ENCODE data around the gene QSOX2.

The QSOX2 gene

GRCh38 chr9:136291306-136292025 is 45.9 kb upstream of the QSOX2 start:
- TF ChIP-seq, protein P1, sequence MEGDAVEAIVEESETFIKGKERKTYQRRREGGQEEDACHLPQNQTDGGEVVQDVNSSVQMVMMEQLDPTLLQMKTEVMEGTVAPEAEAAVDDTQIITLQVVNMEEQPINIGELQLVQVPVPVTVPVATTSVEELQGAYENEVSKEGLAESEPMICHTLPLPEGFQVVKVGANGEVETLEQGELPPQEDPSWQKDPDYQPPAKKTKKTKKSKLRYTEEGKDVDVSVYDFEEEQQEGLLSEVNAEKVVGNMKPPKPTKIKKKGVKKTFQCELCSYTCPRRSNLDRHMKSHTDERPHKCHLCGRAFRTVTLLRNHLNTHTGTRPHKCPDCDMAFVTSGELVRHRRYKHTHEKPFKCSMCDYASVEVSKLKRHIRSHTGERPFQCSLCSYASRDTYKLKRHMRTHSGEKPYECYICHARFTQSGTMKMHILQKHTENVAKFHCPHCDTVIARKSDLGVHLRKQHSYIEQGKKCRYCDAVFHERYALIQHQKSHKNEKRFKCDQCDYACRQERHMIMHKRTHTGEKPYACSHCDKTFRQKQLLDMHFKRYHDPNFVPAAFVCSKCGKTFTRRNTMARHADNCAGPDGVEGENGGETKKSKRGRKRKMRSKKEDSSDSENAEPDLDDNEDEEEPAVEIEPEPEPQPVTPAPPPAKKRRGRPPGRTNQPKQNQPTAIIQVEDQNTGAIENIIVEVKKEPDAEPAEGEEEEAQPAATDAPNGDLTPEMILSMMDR (IDR thresholded peaks at IDR 0.05; ENCODE audit: extremely low read depth, insufficient read depth, missing control alignments), result no peak
- in situ Hi-C loops (cut with MboI; ENCODE audit: low pct_unique_long_range_greater_than_20kb, low sequenced_read_pairs, unreplicated experiment), result no loop called here
- no peak for DNase-seq (ENCODE audit: low spot score)

- DNase-seq (ENCODE audit: low spot score), result no peak
- in situ Hi-C loops (cut with MboI; ENCODE audit: low pct_unique_long_range_greater_than_20kb, low sequenced_read_pairs, unreplicated experiment), result no loop called here
- TF ChIP-seq, protein P1 (IDR thresholded peaks at IDR 0.05; ENCODE audit: extremely low read depth, insufficient read depth, missing control alignments), result no peak
These were observed 44.9 kb upstream of the QSOX2 start for GRCh38 chr9:136290508-136291000.

DNA sequence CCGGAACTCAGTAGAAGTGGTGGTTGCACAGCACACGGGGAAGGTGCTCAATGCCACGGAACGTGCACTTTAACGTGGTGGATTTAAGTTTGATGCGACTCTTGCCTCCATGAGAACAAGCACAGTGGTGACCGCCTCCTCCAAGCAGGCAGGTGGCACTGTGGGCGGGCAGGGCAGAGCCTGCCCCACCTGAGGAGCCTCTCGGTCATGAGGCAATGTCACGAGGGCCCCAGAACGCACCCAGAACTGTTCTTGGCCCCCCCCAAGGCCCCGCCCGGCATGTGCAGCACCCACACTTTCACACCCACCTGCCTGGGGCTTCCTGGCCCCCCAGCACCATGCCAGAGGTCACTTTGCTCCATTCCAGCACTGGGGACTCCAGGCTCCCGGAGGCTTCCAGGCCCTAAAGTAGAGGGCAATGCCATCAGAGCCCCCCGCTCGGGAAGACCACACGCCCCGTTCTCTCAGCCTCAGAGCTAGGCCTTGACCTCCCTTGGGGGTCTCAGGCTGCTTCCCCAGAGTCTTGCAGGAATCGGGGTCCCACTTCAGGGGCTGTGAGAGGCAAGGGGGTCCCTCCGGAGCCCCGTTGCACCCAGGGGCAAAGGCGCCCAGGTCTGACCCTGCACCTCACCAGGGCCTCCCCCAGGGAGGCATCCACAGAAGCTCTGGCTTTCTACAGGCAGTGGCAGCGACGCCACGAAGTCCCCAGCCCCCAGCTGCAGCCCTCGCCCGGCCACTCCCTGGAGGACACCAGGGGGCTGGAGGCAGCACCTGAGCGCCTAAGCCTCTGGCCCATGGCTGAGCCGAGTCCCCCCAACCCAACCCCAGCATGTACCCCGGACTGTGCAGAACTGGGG is 44.3 kb upstream of the QSOX2 start:
- in situ Hi-C loops (cut with MboI; ENCODE audit: low pct_unique_long_range_greater_than_20kb, low sequenced_read_pairs, unreplicated experiment), result no loop called here
- no peak for DNase-seq (ENCODE audit: low spot score)
- TF ChIP-seq, protein P1 (IDR thresholded peaks at IDR 0.05; ENCODE audit: extremely low read depth, insufficient read depth, missing control alignments), result no peak

DNA sequence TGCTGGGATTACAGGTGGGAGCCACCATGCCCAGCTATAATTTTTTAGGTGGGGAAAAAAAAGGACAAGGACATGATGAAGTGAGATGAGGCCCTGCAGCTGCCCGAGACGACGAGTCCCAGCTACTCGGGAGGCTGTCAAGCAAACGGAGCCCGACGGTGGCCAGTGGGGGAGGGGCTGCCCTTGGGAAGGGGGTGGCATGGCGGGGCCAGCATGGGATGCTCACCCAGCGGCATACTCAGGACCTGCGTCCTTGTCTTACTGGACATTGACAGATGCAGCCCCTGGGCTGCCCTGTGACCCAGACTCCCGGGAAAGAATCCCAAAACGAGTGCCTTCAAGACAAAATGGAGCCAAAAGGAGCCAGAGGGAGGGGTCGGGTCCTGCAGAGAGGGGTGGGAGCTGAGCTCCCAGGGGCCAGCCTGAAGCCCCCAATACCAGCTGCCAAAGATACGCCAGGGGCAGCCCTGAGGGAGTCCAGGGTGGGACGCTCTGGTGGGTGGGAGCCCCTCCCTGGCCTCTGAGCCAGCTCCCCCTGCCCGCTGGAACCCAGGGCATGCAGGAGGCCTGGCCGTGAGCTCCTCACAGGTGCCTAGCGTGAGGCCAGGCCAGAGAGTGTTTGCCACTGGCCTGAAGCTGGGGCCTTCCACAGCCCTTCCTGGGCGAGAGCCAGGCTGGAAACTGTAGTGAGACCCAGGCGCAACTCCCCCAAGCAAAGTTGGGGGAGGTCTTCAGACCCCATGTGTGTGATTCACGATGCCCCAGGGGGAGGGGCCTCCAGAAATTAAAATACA is 42.5 kb upstream of the QSOX2 start:
- no peak for DNase-seq (ENCODE audit: low spot score)
- in situ Hi-C loops (cut with MboI; ENCODE audit: low pct_unique_long_range_greater_than_20kb, low sequenced_read_pairs, unreplicated experiment), result no loop called here
- TF ChIP-seq, protein P1 (IDR thresholded peaks at IDR 0.05; ENCODE audit: extremely low read depth, insufficient read depth, missing control alignments), result no peak

GRCh38 chr9:136286987-136287379 is 41.4 kb upstream of the QSOX2 start:
- DNase-seq (ENCODE audit: low spot score), result no peak
- TF ChIP-seq, protein P1 (IDR thresholded peaks at IDR 0.05; ENCODE audit: extremely low read depth, insufficient read depth, missing control alignments), result no peak
- in situ Hi-C loops (cut with MboI; ENCODE audit: low pct_unique_long_range_greater_than_20kb, low sequenced_read_pairs, unreplicated experiment), result no loop called here

- in situ Hi-C loops (cut with MboI; ENCODE audit: low pct_unique_long_range_greater_than_20kb, low sequenced_read_pairs, unreplicated experiment), result no loop called here
- no peak for DNase-seq (ENCODE audit: low spot score)
These were observed 40.9 kb upstream of the QSOX2 start for GRCh38 chr9:136286359-136286986.

More at GRCh38 chr9:136286359-136286986, 40.9 kb upstream of the QSOX2 start:
- TF ChIP-seq, protein P1 (IDR thresholded peaks at IDR 0.05; ENCODE audit: extremely low read depth, insufficient read depth, missing control alignments), result no peak

Measured in GM13977 (cell line).